SK-N-SH (cell line): ENCODE measurements around the gene IL2RA. TPM values are rescaled to one million over a fixed set of nuclear protein-coding genes. Genes with fewer than 3 reads are reported as not detected.

ENCODE experiments used
- CTCF ChIA-PET: fragments of 300-600, 350-600 bp; formaldehyde crosslinking; extraction: SDS; loops from one replicate; lab custom pipeline; 2021; lab: Yijun Ruan, JAX
- POLR2A ChIA-PET: fragments of 350-600 bp; sonication (Branson Sonifier 250); formaldehyde crosslinking; extraction: SDS; loops from one replicate; lab custom pipeline; 2020; ENCODE audit warnings: antibody characterized with exemption, inconsistent platforms; lab: Yijun Ruan, JAX
- DNase-seq: peaks from one replicate; pipeline ENCODE4 v3.0.0; 2012
- H2AFZ ChIP-seq: fragments of 200-600 bp; sonication (generic); 2 replicates; pipeline ENCODE4 v1.8.1; 2016; ENCODE audit warnings: antibody characterized with exemption, mild to moderate bottlenecking, low read depth
- H3F3A ChIP-seq: fragments of 200-600 bp; sonication (generic); replicated peaks from 2 replicates; pipeline ENCODE3; 2016; ENCODE audit warnings: antibody characterized with exemption, mild to moderate bottlenecking; ENCODE audit not compliant: insufficient read depth
- H3K27ac ChIP-seq, 2 experiments: fragments of 200-500 bp in 1 of 2; fragments of 200-600 bp in 1 of 2; sonication (Bioruptor generic) in 1 of 2; sonication (generic), shearing (Covaris generic) in 1 of 2; 2 replicates each; pipeline versions ENCODE4 v1.5.1 to v1.6.1; 2014 to 2016; ENCODE audit warnings: low read depth in 2 of 2, inconsistent platforms in 1 of 2, low read length in 1 of 2, mild to moderate bottlenecking in 1 of 2, mixed read lengths in 1 of 2
- H3K27me3 ChIP-seq: fragments of 200-600 bp; sonication (generic), shearing (Covaris generic); 2 replicates; pipeline ENCODE4 v1.6.1; 2016; ENCODE audit warnings: mixed run types; ENCODE audit not compliant: insufficient read depth
- H3K36me3 ChIP-seq, 2 experiments: fragments of 200-500 bp in 1 of 2; fragments of 200-600 bp in 1 of 2; sonication (Bioruptor generic) in 1 of 2; sonication (generic) in 1 of 2; replicated peaks in 1 of 2; 2 replicates each; pipeline versions ENCODE3 to v1.5.1; 2014 to 2016; ENCODE audit warnings: low read length in 1 of 2, mild to moderate bottlenecking in 1 of 2; ENCODE audit not compliant: insufficient read depth in 2 of 2, control insufficient read depth in 1 of 2
- H3K4me1 ChIP-seq, 2 experiments: fragments of 200-500 bp in 1 of 2; fragments of 200-600 bp in 1 of 2; sonication (Bioruptor generic) in 1 of 2; sonication (generic), shearing (Covaris generic) in 1 of 2; 2 replicates each; pipeline versions ENCODE4 v1.5.1 to v1.6.1; 2014 to 2016; ENCODE audit warnings: low read depth in 1 of 2, low read length in 1 of 2, mixed run types in 1 of 2; ENCODE audit not compliant: insufficient read depth in 2 of 2, control insufficient read depth in 1 of 2
- H3K4me2 ChIP-seq: fragments of 200-600 bp; sonication (generic), shearing (Covaris generic); 2 replicates; pipeline ENCODE4 v1.6.1; 2017; ENCODE audit warnings: mixed run types
- H3K4me3 ChIP-seq, 2 experiments: fragments of 200-500 bp in 1 of 2; fragments of 200-600 bp in 1 of 2; sonication (Bioruptor generic) in 1 of 2; sonication (generic), shearing (Covaris generic) in 1 of 2; 2 replicates each; pipeline versions ENCODE4 v1.5.1 to v1.8.1; 2014 to 2016; ENCODE audit warnings: low read depth in 2 of 2, inconsistent platforms in 1 of 2, low read length in 1 of 2, mild to moderate bottlenecking in 1 of 2, mixed read lengths in 1 of 2, moderate library complexity in 1 of 2
- H3K79me2 ChIP-seq: fragments of 200-600 bp; sonication (generic); 2 replicates; pipeline ENCODE4 v1.8.1; 2017; ENCODE audit warnings: mild to moderate bottlenecking; ENCODE audit not compliant: insufficient read depth
- H3K9ac ChIP-seq: fragments of 200-600 bp; sonication (generic); 2 replicates; pipeline ENCODE4 v1.6.1; 2017; ENCODE audit warnings: mixed run types
- H3K9me2 ChIP-seq: fragments of 200-600 bp; sonication (generic); 2 replicates; pipeline ENCODE4 v1.6.1; 2017; ENCODE audit warnings: mixed run types
- H3K9me3 ChIP-seq: fragments of 200-600 bp; sonication (generic); 2 replicates; pipeline ENCODE4 v1.6.1; 2017; ENCODE audit warnings: mixed run types, mild to moderate bottlenecking, moderate library complexity
- H4K20me1 ChIP-seq: fragments of 200-600 bp; sonication (generic); 2 replicates; pipeline ENCODE4 v1.6.1; 2017; ENCODE audit warnings: mild to moderate bottlenecking, mixed run types; ENCODE audit not compliant: insufficient read depth
- CHD2 ChIP-seq: fragments of 150-350 bp; IDR thresholded peaks from 2 replicates; pipeline ENCODE4 v1.6.1; 2018; ENCODE audit warnings: low read length; ENCODE audit not compliant: partially characterized antibody
- CTCF ChIP-seq: fragments of 200-600 bp; sonication (generic); IDR thresholded peaks from 2 replicates; pipeline ENCODE4 v1.6.1; 2017; ENCODE audit warnings: antibody characterized with exemption, mild to moderate bottlenecking, moderate library complexity
- ELF1 ChIP-seq: IDR thresholded peaks from 2 replicates; pipeline ENCODE4 v1.4.0; 2012
- EP300 ChIP-seq, 2 experiments: IDR thresholded peaks; 2 replicates each; pipeline versions ENCODE4 v1.4.0 to v1.6.1; 2012; ENCODE audit warnings: borderline replicate concordance in 1 of 2, low read depth in 1 of 2, low read length in 1 of 2
- EZH2phosphoT487 ChIP-seq: fragments of 200-600 bp; sonication (generic); IDR thresholded peaks from 2 replicates; pipeline ENCODE4 v1.6.1; 2017; ENCODE audit warnings: low read depth, mixed run types, mild to moderate bottlenecking, antibody characterized with exemption, moderate library complexity, borderline replicate concordance
- FOSL2 ChIP-seq: IDR thresholded peaks from 2 replicates; pipeline ENCODE4 v1.4.0; 2012; ENCODE audit warnings: low read depth, mild to moderate bottlenecking, moderate library complexity, borderline replicate concordance
- FOXJ3 ChIP-seq: sonication (generic); formaldehyde crosslinking; IDR thresholded peaks from 2 replicates; pipeline ENCODE4 v1.5.1; 2020; ENCODE audit warnings: mild to moderate bottlenecking, missing genetic modification reagents
- FOXM1 ChIP-seq: IDR thresholded peaks from 2 replicates; pipeline ENCODE4 v1.4.0; 2012; ENCODE audit warnings: low read depth, mild to moderate bottlenecking
- GABPA ChIP-seq: IDR thresholded peaks from 2 replicates; pipeline ENCODE4 v1.4.0; 2012; ENCODE audit warnings: low read depth, mild to moderate bottlenecking
- GATA2 ChIP-seq: sonication (generic); formaldehyde crosslinking; IDR thresholded peaks from 2 replicates; pipeline ENCODE4 v1.5.0; 2020; ENCODE audit warnings: mild to moderate bottlenecking, missing genetic modification reagents
- JUND ChIP-seq: IDR thresholded peaks from 2 replicates; pipeline ENCODE4 v1.4.0; 2012
- MAX ChIP-seq: IDR thresholded peaks from 2 replicates; pipeline ENCODE4 v1.4.0; 2012; ENCODE audit warnings: low read depth
- MEF2A ChIP-seq: IDR thresholded peaks from 2 replicates; pipeline ENCODE4 v1.4.0; 2012; ENCODE audit warnings: low read depth, borderline replicate concordance
- MXI1 ChIP-seq: IDR thresholded peaks from 2 replicates; pipeline ENCODE4 v1.6.1; 2012; ENCODE audit warnings: mild to moderate bottlenecking, low read depth, low read length, improper control_type of control experiment
- NFIC ChIP-seq: IDR thresholded peaks from 2 replicates; pipeline ENCODE4 v1.4.0; 2012; ENCODE audit warnings: borderline replicate concordance
- RXRA ChIP-seq: IDR thresholded peaks from 2 replicates; pipeline ENCODE4 v1.4.0; 2012; ENCODE audit warnings: low read depth, mild to moderate bottlenecking, borderline replicate concordance
- SIN3A ChIP-seq: IDR thresholded peaks from 2 replicates; pipeline ENCODE4 v1.6.1; 2012; ENCODE audit warnings: low read depth, mild to moderate bottlenecking, low read length, moderate library complexity, borderline replicate concordance
- TEAD4 ChIP-seq: IDR thresholded peaks from 2 replicates; pipeline ENCODE4 v1.4.0; 2012; ENCODE audit warnings: mild to moderate bottlenecking, borderline replicate concordance; ENCODE audit not compliant: insufficient read depth
- USF1 ChIP-seq: IDR thresholded peaks from 2 replicates; pipeline ENCODE4 v1.4.0; 2012; ENCODE audit warnings: low read depth, borderline replicate concordance
- WGBS: methylation state at CpG from one replicate; pipeline ENCODE4 v1.1.6; 2017; ENCODE audit warnings: low lambda C conversion rate; 5-methylcytosine and 5-hydroxymethylcytosine counted together
- polyA plus RNA-seq, 3 experiments: library from polyadenylated mRNA; depleted of rRNA; stranded (reverse); fragments of >200 nt; gene quantifications; 2 replicates each; pipeline ENCODE4 v1.2.3, GENCODE V29; 2012

IL2RA gene
- polyA plus RNA-seq, 1 of the 3 experiments (the other 2 are of a cell fraction): not detected

GRCh38 chr10:6056411-6057135, 5.6 kb downstream of the IL2RA start:
- ChIA-PET CTCF (interaction anchor here (2.3 kb wide), 1 partner anchor 30 kb away, joined by 7 read pairs; no protein-coding TSS in a partner anchor), POLR2A (no interaction called here)
- no peak overlapping the region for H3K27ac ChIP-seq
- H3K4me3 ChIP-seq: no peak overlapping the region
- no peaks in the 10 kb centered on the region for H3K79me2 ChIP-seq
- no peaks in the 10 kb centered on the region for H4K20me1 ChIP-seq
- peaks cover 20% of the 10 kb centered on the region for H3K27me3 ChIP-seq
- H3K4me1 ChIP-seq: peaks cover 0 to 5% of the 10 kb centered on the region in 2 experiments; a peak in 1 of 4 replicates
- H3K9me2 ChIP-seq: no peaks in the 10 kb centered on the region
- H3F3A ChIP-seq: no peaks in the 10 kb centered on the region
- H3K36me3 ChIP-seq: no peaks in the 10 kb centered on the region
- 50% methylated on average over 5 of the region's 5 CpGs for WGBS
- no peak for DNase-seq
- H2AFZ ChIP-seq: no peak overlapping the region
- H3K9ac ChIP-seq: no peak overlapping the region
- H3K4me2 ChIP-seq: no peak overlapping the region
- no peak for TF ChIP-seq TEAD4
- no peak for TF ChIP-seq MXI1
- TF ChIP-seq NFIC: no peak
- no peak for TF ChIP-seq SIN3A
- no peak for TF ChIP-seq FOXM1
- no peak for TF ChIP-seq MEF2A
- TF ChIP-seq FOSL2: no peak
- no peak for TF ChIP-seq GATA2 (CRISPR knock-in tag)
- TF ChIP-seq FOXJ3 (CRISPR knock-in tag): no peak
- H3K9me3 ChIP-seq: no peaks in the 10 kb centered on the region

- WGBS: 52% methylated on average over 4 of the region's 4 CpGs
- no peak for DNase-seq
- H3F3A ChIP-seq: no peaks in the 10 kb centered on the region
- no peak for TF ChIP-seq GABPA
- TF ChIP-seq RXRA: no peak
- no peak for TF ChIP-seq MAX
- TF ChIP-seq USF1: no peak
- TF ChIP-seq CHD2: no peak
- TF ChIP-seq ELF1: no peak
- TF ChIP-seq EZH2phosphoT487: no peak
- TF ChIP-seq EP300 (IDR thresholded peaks at IDR 0.05; ENCODE audit: borderline replicate concordance in 1 of 2, low read depth in 1 of 2, low read length in 1 of 2): no peak
- no peak for TF ChIP-seq JUND
- no peak for TF ChIP-seq CTCF
- no peak for TF ChIP-seq SIN3A
- H3K27me3 ChIP-seq: peaks cover 20% of the 10 kb centered on the region
- H3K4me2 ChIP-seq: no peak overlapping the region
- H3K9ac ChIP-seq: no peak overlapping the region
- POLR2A ChIA-PET: no interaction called here
- no peaks in the 10 kb centered on the region for H3K9me2 ChIP-seq
- no peak overlapping the region for H3K4me3 ChIP-seq
- peaks cover 0 to 7% of the 10 kb centered on the region in 2 experiments; a peak in 1 of 4 replicates for H3K4me1 ChIP-seq
- H3K9me3 ChIP-seq: no peaks in the 10 kb centered on the region
- no peak overlapping the region for H3K27ac ChIP-seq
- H3K36me3 ChIP-seq: no peaks in the 10 kb centered on the region
- no peak overlapping the region for H2AFZ ChIP-seq
- CTCF ChIA-PET: no interaction called here
- no peaks in the 10 kb centered on the region for H4K20me1 ChIP-seq
- no peaks in the 10 kb centered on the region for H3K79me2 ChIP-seq
Measured at GRCh38 chr10:6055929-6056328, 6.2 kb downstream of the IL2RA start.
